ENCODE measurements around the gene KDM6B. TPM values are rescaled to one million over a fixed set of nuclear protein-coding genes. Genes with fewer than 3 reads are reported as not detected.

The KDM6B gene
- total and polyA plus RNA-seq, 5 donors: 18.6 to 28.1 (median 27.0) TPM

DNA sequence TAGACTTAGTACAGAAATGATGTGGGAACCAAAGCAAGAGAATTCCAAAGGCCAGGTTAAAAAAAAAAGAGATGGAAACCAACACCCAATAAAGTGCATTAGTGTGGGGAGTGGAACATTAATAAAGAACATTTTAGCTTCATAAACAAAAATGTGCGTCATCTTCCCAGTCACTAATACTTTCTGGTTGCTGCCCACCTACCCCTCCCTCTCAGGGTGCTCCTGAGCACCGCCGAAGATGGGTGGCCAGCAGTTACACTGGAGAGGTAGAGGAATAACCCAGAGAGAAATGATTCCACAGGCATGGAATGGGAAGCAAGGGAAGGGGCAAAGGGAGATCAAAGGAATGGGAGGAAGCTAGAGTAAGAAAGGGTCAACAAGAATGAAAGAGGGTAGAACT lies 48.6 kb downstream of the KDM6B start:
- ATAC-seq (no peak), DNase-seq (no peak)
- intact Hi-C loops (cut with DNase I): no loop called here
- H3K9me3 ChIP-seq (ENCODE audit: control insufficient read depth, low read length): no peaks in the 10 kb centered on the region
- H3K27me3 ChIP-seq (ENCODE audit: control insufficient read depth, insufficient read depth): no peaks in the 10 kb centered on the region
- peaks cover 4% of the 10 kb centered on the region for H3K4me1 ChIP-seq (ENCODE audit: control insufficient read depth, insufficient read depth, low read length)
- WGBS: 86% methylated on average over 3 of the region's 3 CpGs
- H3K27ac ChIP-seq (ENCODE audit: low read length): no peak overlapping the region
- H3K4me3 ChIP-seq (ENCODE audit: low read length): no peak overlapping the region

Other genes starting within 250 kb of the KDM6B start
- gene SOX15, start 244.1 kb upstream of the KDM6B start, total RNA-seq: 1 to 10 TPM; 5.4 to 6.2 (median 5.9) TPM
- 7.0 TPM for gene SOX15, start 244.1 kb upstream of the KDM6B start, polyA plus RNA-seq
- gene FXR2, start 219.3 kb upstream of the KDM6B start, total RNA-seq: 100 to 1,000 TPM in 1 of 4 donors, 10 to 100 TPM in 3; 78.9 to 109 (median 87.2) TPM
- gene FXR2, start 219.3 kb upstream of the KDM6B start, polyA plus RNA-seq: 79.3 TPM
- 100 to 1,000 TPM in 2 of 4 donors, 10 to 100 TPM in 2; 85.1 to 117 (median 93.7) TPM for gene SAT2, start 206.4 kb upstream of the KDM6B start, total RNA-seq
- gene SAT2, start 206.4 kb upstream of the KDM6B start, polyA plus RNA-seq: 141 TPM
- gene SHBG, start 204.1 kb upstream of the KDM6B start, total RNA-seq: 1 to 10 TPM in 1 of 4 donors, under 1 TPM in 2, not detected in 1; 0.71 to 1.2 (median 0.82) TPM
- gene SHBG, start 204.1 kb upstream of the KDM6B start, polyA plus RNA-seq: 0.57 TPM
- 10 to 100 TPM in 1 of 4 donors, 1 to 10 TPM in 3; 3.1 to 10.2 (median 5.3) TPM for gene ATP1B2, start 183.3 kb upstream of the KDM6B start, total RNA-seq
- 2.8 TPM for gene ATP1B2, start 183.3 kb upstream of the KDM6B start, polyA plus RNA-seq
- 10 to 100 TPM; 13.2 to 16.3 (median 14.2) TPM for gene TP53, start 146.7 kb upstream of the KDM6B start, total RNA-seq
- gene TP53, start 146.7 kb upstream of the KDM6B start, polyA plus RNA-seq: 6.1 TPM
- 1 to 10 TPM; 4.0 to 6.3 (median 4.9) TPM for gene WRAP53, start 145.7 kb upstream of the KDM6B start, total RNA-seq
- gene WRAP53, start 145.7 kb upstream of the KDM6B start, polyA plus RNA-seq: 5.1 TPM
- gene EFNB3, start 129.0 kb upstream of the KDM6B start, total RNA-seq: under 1 TPM; 0.31 to 0.97 (median 0.54) TPM
- gene EFNB3, start 129.0 kb upstream of the KDM6B start, polyA plus RNA-seq: 0.59 TPM
- under 1 TPM in 3 of 4 donors, not detected in 1; 0.03 to 0.22 (median 0.06) TPM for gene DNAH2, start 116.5 kb upstream of the KDM6B start, total RNA-seq
- gene DNAH2, start 116.5 kb upstream of the KDM6B start, polyA plus RNA-seq: 0.11 TPM
- 10 to 100 TPM in 3 of 4 donors, 1 to 10 TPM in 1; 9.0 to 24.6 (median 16.3) TPM for gene TMEM88, start 20.8 kb downstream of the KDM6B start, total RNA-seq
- gene TMEM88, start 20.8 kb downstream of the KDM6B start, polyA plus RNA-seq: 74.5 TPM
- 100 to 1,000 TPM in 1 of 4 donors, 10 to 100 TPM in 3; 59.9 to 103 (median 95.6) TPM for gene NAA38, start 23.3 kb downstream of the KDM6B start, total RNA-seq
- gene NAA38, start 23.3 kb downstream of the KDM6B start, polyA plus RNA-seq: 160 TPM
- gene CYB5D1, start 23.8 kb downstream of the KDM6B start, total RNA-seq: 10 to 100 TPM; 12.6 to 16.2 (median 15.4) TPM
- 12.1 TPM for gene CYB5D1, start 23.8 kb downstream of the KDM6B start, polyA plus RNA-seq
- gene CHD3, start 54.6 kb downstream of the KDM6B start, total RNA-seq: 10 to 100 TPM; 31.2 to 38.8 (median 35.0) TPM
- 45.3 TPM for gene CHD3, start 54.6 kb downstream of the KDM6B start, polyA plus RNA-seq
- gene RNF227, start 82.1 kb downstream of the KDM6B start, total RNA-seq: 1 to 10 TPM in 3 of 4 donors, under 1 TPM in 1; 0.89 to 2.1 (median 1.5) TPM
- gene RNF227, start 82.1 kb downstream of the KDM6B start, polyA plus RNA-seq: 1.5 TPM
- gene KCNAB3, start 95.6 kb downstream of the KDM6B start, total RNA-seq: 1 to 10 TPM in 1 of 4 donors, under 1 TPM in 3; 0.60 to 1.2 (median 0.70) TPM
- 0.50 TPM for gene KCNAB3, start 95.6 kb downstream of the KDM6B start, polyA plus RNA-seq
- gene TRAPPC1, start 97.7 kb downstream of the KDM6B start, total RNA-seq: 100 to 1,000 TPM in 3 of 4 donors, 10 to 100 TPM in 1; 73.4 to 109 (median 104) TPM
- 135 TPM for gene TRAPPC1, start 97.7 kb downstream of the KDM6B start, polyA plus RNA-seq
- 10 to 100 TPM in 3 of 4 donors, 1 to 10 TPM in 1; 9.6 to 14.6 (median 10.4) TPM for gene CNTROB, start 98.0 kb downstream of the KDM6B start, total RNA-seq
- gene CNTROB, start 98.0 kb downstream of the KDM6B start, polyA plus RNA-seq: 9.6 TPM
- gene GUCY2D, start 168.4 kb downstream of the KDM6B start, total RNA-seq: under 1 TPM in 3 of 4 donors, not detected in 1; 0.23 to 0.85 (median 0.31) TPM
- gene GUCY2D, start 168.4 kb downstream of the KDM6B start, polyA plus RNA-seq: 0.09 TPM
- under 1 TPM; 0.25 to 0.68 (median 0.46) TPM for gene ALOX15B, start 204.8 kb downstream of the KDM6B start, total RNA-seq
- 0.54 TPM for gene ALOX15B, start 204.8 kb downstream of the KDM6B start, polyA plus RNA-seq